HG03442 (cell line): ENCODE results near the gene MYADML2.

Experiments used
- ATAC-seq: cut with Tn5 transposase; IDR thresholded peaks from one replicate; pipeline ENCODE4 v1.9.1; 2021; ENCODE audit warnings: mild to moderate bottlenecking, moderate library complexity; ENCODE audit not compliant: unreplicated experiment

Gene MYADML2

GRCh38 chr17:81978524-81979298, 31.7 kb upstream of the MYADML2 start:
- ATAC-seq, result no peak

DNA sequence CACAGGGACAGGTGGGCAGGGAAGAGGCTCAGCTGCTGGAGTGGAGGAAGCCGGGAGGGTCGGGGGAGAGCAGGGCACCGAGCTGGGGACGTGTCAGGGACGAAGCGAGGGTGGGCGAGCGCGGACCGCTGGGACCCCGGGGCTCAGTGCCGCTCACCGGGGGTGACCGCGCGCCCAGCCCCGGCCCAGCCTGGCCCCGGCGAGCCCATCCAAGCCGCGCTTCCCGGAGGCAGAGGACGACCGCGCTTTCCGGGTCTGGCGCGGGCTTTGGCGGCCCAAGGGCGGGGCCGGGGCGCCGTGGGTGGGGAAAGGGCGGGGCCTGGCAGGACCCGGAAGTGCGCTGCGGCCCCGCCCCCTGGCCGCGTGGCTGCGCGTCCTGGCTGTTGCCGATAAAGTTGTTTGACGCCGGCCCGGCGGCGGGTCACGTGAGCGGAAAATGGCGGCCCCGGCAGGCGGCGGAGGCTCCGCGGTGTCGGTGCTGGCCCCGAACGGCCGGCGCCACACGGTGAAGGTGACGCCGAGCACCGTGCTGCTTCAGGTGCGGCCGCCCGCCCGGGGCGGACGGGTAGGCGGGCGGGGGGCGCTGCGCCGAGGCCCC, 30.3 kb upstream of the MYADML2 start, which contains the start of gene ASPSCR1:
Gene ASPSCR1, plus strand, starts transcription at position 419 of the 598 bp plus-strand sequence. Its CDS starts 18 bp downstream, at position 437.
- ATAC-seq, result peak; percentile 77

DNA sequence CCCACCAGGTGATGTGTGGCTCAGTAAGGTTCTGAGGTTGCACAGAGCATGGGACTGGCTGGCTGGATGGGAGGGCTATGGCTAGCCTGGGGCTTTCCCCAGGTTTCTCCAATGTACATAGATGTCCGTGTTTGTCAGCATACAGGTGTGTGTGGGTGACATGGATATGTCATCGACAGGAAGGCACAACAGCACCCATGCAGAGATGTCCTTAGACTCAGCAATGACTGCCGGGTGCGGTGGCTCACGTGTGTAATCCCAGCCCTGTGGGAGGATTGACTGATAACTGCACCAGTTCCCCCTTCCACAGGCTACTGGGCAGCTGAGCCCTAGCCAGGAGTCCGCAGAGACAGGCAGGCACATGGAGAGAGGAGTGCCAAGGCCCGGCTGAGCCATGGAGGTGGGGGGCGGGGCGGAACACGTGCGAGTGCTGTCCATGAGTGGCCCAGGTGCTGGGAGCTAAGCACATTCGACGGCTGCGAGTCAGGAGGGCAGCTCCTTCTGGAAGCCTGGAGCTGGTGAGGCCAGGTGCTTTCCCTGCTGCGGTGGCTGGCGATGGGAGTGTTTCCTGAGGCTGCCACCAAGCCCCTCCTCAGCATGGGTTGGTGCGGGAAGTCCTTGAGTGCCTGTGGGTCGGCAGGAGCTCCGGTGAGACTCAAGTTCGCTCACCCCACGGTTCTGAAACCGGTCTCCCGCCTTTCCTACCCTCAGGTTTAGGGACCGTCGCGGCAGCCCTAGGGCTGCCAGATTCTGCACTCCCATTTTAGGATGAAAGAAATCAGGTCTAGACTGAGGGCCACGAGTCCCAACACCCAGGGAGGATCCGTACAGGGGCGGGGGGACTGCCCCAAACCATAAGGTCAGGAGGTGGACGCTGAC, 29.5 kb upstream of the MYADML2 start:
- no peak for ATAC-seq

DNA sequence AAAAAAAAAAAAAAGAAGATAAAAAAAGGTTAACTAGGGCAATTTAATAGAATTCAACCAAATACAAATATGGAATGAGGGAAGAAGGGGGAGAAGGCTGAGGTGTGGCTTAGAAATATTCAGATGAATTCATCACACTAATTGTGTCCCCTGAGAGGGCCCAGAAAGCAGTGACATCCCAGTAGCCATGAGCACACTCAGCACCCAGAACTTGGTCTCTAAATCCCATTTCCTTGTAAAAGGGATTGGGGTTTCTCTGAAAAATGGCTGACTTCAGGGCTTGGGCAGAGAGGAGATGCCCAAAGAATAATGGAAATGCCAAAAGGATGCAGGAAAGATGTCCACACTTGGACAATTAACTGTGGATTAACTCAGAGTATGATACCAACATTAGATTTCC, 26.4 kb upstream of the MYADML2 start:
- no peak for ATAC-seq

GRCh38 chr17:81968850-81969812, 22.1 kb upstream of the MYADML2 start:
- no peak for ATAC-seq

GRCh38 chr17:81968396-81968745, 21.3 kb upstream of the MYADML2 start:
- no peak for ATAC-seq

GRCh38 chr17:81967533-81968395, 20.7 kb upstream of the MYADML2 start:
- ATAC-seq, result peak; percentile 58

DNA sequence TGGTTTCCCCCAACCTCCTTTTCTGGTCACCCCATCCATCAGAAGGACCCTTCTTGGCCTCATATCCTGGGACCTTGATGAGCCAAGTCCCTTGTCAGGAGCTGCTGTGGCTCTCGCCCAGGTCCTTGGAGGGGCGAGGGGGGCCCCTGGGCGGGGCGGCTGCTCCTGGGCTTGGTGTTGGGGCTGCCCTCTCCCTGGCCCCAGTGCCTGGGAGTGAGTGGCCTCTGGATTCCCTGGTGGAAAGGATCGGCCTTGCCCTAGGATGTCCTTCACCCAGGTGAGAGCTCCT, 20.2 kb upstream of the MYADML2 start:
- ATAC-seq, result no peak

- ATAC-seq, result no peak
Observed at GRCh38 chr17:81966343-81967243, 19.6 kb upstream of the MYADML2 start.

GRCh38 chr17:81964081-81964849, 17.2 kb upstream of the MYADML2 start:
- no peak for ATAC-seq

DNA sequence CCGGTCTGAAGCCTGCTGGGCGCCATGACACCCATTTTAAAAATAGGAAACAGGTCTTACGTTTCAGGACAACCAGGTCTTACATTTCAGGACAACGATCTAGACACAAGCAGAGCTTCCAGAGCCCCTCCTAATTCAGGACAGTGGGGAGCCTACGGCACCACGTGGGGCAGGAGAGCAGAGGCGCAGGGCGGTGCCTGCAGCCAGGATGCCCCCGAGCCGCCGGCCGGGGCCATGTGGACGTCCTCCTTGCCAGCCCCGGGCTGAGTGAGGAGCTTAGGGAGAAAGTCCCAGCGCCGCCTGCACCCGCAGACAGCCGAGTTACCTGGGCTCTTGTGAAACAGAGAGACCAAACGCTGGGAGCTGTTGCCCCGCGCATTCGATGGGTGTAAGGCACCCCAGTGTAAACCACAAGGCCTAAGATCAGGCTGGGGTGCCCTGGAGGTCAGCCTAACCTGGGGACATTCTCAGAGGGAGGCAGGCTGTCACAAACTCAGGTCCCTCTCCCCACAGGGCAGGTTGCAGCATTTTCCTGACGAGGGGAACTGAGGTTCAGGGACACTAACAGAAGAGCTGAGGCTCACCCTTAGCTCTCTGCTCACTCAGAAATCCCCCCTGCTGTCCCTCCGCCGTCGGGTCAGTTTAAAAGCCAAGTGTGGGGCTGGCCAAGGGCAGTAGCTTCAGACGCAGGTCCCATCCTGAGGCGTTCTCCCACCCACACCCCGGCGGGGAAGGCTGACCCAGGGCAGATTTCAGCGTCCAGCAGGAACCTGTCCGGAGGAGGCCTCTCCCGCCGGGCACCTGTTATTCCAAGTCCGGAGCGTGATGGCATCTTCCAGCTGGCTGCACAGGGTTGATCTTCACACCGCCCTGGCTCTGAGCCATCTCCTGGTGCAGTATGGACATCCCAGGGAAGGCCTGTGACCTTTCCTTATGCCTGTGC, 15.7 kb upstream of the MYADML2 start:
- no peak for ATAC-seq

- ATAC-seq, result no peak
Observed at GRCh38 chr17:81961521-81962498, 14.8 kb upstream of the MYADML2 start.

DNA sequence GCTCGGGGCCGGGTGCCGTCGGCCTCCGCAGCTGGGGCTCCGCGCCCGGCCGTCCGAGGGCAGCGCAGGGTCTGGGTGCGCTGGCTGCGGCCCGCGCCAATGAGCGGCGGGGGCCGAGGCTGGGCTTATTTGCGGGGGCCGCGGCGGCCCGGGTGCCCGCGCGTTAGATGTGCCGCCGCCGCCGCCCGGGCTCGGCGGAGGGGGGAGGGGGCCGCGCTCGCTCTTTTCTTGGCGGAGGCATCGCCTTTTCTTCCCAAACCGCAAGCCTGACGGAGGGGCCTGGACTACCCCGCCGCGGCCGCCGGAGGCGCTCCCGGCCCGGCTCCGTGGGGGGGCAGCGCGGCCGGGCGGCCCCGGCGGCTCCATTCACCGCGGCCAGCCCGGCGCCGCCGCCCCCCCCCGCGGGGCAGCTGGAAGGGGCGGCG, 14.1 kb upstream of the MYADML2 start, which contains the start of gene NOTUM:
Gene NOTUM, minus strand, starts transcription at position 101 of the 425 bp plus-strand sequence. CDS start 278 bp downstream, outside the sequence.
- ATAC-seq, result no peak

GRCh38 chr17:81960130-81960958, 13.3 kb upstream of the MYADML2 start:
- ATAC-seq, result peak; percentile 8
